Measurements from ENCODE around the gene COG5.

Gene COG5

DNA sequence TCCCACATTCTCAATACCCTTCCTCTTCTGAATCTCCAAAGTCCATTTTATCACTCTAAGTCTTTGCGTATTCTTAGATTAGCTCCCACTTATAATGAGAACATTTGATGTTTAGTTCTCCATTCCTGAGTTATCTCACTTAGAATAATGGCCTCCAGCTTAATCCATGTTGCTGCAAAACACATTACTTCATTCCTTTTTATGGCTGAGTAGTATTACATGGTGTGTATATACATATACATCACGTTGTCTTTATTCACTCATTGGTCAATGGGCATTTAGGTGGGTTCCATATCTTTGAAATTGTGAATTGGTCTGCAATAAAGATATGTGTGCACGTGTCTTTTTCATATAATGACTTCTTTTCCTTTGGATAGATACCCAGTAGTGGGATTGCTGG lies 61.6 kb downstream of the COG5 start:
- H3K4me3 ChIP-seq (ENCODE audit: low read depth, low read length): no peak overlapping the region
- TF ChIP-seq, protein P1, sequence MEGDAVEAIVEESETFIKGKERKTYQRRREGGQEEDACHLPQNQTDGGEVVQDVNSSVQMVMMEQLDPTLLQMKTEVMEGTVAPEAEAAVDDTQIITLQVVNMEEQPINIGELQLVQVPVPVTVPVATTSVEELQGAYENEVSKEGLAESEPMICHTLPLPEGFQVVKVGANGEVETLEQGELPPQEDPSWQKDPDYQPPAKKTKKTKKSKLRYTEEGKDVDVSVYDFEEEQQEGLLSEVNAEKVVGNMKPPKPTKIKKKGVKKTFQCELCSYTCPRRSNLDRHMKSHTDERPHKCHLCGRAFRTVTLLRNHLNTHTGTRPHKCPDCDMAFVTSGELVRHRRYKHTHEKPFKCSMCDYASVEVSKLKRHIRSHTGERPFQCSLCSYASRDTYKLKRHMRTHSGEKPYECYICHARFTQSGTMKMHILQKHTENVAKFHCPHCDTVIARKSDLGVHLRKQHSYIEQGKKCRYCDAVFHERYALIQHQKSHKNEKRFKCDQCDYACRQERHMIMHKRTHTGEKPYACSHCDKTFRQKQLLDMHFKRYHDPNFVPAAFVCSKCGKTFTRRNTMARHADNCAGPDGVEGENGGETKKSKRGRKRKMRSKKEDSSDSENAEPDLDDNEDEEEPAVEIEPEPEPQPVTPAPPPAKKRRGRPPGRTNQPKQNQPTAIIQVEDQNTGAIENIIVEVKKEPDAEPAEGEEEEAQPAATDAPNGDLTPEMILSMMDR (IDR thresholded peaks at IDR 0.05; ENCODE audit: low read depth, low read length, missing control alignments): no peak
- DNase-seq (ENCODE audit: low read depth): no peak

DNA sequence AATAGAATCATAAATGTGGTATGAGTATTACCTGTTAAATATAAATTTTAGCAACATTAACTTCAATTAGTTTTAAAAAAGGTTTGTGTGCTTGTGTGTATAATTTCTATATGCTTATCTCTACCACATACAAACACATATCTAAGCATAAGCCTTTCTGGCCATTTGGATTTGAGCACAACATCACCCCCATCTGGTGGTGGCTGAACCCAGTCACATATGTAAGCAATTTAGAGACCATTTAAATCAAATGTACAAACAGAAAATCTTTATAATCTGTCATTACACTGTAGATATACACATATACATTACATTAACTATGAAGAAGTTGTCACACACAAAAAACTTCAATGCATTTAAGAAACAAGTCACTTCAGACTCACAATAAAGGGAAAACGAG lies 62.1 kb downstream of the COG5 start:
- TF ChIP-seq, protein P1 (IDR thresholded peaks at IDR 0.05; ENCODE audit: low read depth, low read length, missing control alignments): peak; percentile 34
- DNase-seq (ENCODE audit: low read depth): no peak
- no peak overlapping the region for H3K4me3 ChIP-seq (ENCODE audit: low read depth, low read length)

DNA sequence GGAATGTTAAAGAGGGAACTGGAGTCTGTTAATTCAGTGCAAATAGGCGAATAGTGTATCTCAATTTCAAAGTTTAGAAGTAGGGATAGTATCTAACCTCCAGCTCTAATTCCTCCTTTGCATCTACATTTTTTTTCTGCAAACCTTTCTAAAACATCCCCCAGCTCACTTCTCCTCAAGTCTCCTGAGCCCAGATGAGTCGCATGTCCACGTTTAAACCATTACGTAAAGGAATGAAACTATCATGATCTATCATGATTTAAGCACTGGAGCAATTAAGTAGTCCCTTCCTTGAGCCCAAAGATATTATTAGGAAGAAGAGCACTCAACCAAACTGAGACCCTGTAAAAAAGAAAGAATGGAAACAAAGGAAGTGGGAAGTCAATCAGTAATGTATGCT lies 64.0 kb downstream of the COG5 start:
- DNase-seq (ENCODE audit: low read depth): no peak

DNA sequence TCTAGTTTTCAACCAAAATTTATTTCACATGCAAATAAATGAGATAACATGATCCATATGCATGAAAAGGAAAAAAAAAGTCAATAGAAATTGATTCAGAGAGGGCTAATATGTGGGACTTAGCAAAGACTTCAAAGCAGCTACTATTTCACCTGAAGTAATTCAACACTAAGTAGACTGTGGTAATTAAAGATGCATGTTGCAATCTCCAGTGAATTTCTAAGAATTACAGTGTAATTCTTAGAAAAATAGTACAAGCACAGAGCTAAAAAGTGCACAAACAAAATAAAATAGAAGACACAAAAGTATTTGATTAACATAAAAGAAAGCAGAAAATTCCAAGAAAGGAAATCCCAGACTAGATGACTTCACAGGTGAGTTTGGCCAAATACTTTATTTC lies 68.2 kb downstream of the COG5 start:
- TF ChIP-seq, protein P1 (IDR thresholded peaks at IDR 0.05; ENCODE audit: low read depth, low read length, missing control alignments): no peak
- DNase-seq (ENCODE audit: low read depth): no peak
- H3K4me3 ChIP-seq (ENCODE audit: low read depth, low read length): no peak overlapping the region

More for the DNA sequence above, 64.0 kb downstream of the COG5 start:
- no peak overlapping the region for H3K4me3 ChIP-seq (ENCODE audit: low read depth, low read length)
- TF ChIP-seq, protein P1 (IDR thresholded peaks at IDR 0.05; ENCODE audit: low read depth, low read length, missing control alignments): no peak

DNA sequence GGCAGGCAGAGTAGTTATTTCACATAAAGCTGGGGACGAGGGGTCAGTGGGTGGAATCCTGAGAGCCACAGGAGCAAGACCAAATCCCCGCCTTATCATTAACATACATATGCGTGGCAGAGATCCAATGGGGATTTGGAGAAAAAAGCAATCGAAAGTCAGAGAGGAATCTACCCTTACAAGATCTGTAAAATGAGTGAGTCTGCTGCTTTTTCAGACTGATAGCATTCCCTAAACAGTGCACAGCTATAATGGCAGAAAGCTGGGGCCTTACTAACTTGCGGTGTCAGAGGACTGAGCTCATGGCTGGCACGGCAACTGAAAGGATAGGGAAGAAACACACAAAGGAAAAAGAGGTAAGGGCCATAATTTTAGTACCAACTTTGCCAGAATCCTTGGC lies 68.8 kb downstream of the COG5 start:
- H3K4me3 ChIP-seq (ENCODE audit: low read depth, low read length): no peak overlapping the region
- TF ChIP-seq, protein P1 (IDR thresholded peaks at IDR 0.05; ENCODE audit: low read depth, low read length, missing control alignments): no peak

DNA sequence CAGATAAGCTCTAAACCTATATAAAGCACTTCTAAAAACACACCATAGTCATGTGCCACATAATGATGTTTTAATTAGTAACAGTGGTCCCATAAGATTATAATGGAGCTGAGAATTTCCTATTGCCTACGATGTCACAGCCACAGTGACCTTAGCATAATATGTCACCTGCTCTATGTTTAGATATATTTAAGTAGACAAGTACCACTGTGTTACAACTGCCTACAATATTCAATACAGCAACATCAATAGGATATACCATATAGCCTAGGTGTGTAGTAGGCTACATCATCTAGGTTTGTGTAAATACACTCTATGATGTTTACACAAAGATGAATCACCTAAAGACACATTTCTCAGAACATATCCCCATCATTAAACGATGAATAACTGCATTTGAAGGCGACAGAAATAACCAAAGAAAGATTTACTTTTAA lies 69.4 kb downstream of the COG5 start:
- TF ChIP-seq, protein P1 (IDR thresholded peaks at IDR 0.05; ENCODE audit: low read depth, low read length, missing control alignments): no peak
- no peak overlapping the region for H3K4me3 ChIP-seq (ENCODE audit: low read depth, low read length)
- DNase-seq (ENCODE audit: low read depth): no peak

More for the DNA sequence above, 68.8 kb downstream of the COG5 start:
- no peak for DNase-seq (ENCODE audit: low read depth)

DNA sequence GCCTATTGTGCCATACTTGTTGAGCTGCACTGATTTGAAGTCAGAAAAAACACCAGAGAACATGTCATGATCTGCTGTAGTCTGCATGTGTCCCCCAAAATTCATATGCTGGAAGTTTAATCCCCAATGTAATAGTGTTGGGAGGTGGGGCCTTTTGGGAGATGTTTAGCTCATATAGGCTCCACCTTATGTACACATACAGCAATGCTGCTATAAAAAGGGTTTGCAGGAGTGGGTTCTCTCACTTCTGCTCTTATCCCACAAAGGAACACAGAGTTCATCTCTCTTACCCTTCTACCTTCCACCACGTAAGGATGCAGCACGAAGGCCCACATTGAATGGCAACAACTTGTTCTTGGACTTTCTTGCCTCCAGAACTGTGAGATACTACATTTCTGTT lies 70.8 kb downstream of the COG5 start:
- H3K4me3 ChIP-seq (ENCODE audit: low read depth, low read length): no peak overlapping the region
- no peak for DNase-seq (ENCODE audit: low read depth)
- TF ChIP-seq, protein P1 (IDR thresholded peaks at IDR 0.05; ENCODE audit: low read depth, low read length, missing control alignments): no peak

All from GM12864 (cell line).